ENCODE measurements around the gene NRG2.

DNA sequence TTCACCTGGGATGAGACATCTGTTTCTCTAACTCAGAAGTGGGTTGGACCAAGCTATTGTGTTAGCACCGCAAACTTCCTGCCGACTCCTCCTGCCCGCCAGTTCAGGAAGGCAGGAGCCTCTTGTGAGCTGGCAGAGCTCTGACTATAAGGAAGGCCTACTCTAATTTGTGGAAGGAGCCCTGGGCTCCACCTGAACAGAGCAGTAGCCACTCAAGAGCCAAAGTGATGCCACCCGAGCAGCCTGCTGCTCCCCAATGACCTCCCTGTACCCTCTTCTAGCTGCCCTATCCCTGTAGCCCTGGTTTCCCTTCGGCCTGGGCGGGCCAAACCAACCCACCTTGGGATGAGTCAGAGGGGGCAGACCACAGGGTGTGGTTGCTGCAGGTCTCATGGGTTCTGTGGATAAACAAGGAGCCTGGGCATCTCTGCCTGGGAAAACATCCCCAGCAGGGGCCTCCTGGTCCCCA is 165.9 kb downstream of the NRG2 start:
- TF ChIP-seq CTCF (IDR thresholded peaks at IDR 0.05; ENCODE audit: low read depth, low read length, poor library complexity, severe bottlenecking) (no peak), EZH2phosphoT487 (IDR thresholded peaks at IDR 0.05; ENCODE audit: borderline replicate concordance, low read length) (no peak)
